Activated CD8-positive, alpha-beta memory T cell treated with anti-CD3 and anti-CD28 coated beads for 36 hours (primary cell): ENCODE results near the gene PRKCZ. TPM values are rescaled to one million over a fixed set of nuclear protein-coding genes. Genes with fewer than 3 reads are reported as not detected.
"Not testable (repeated sequence)": the region's sequence is repeated elsewhere in the genome, so short reads cannot be mapped to it uniquely, and the experiment has no call there.

Experiments used
- CTCF ChIA-PET: fragments of 350-600 bp; sonication (Branson Sonifier 250); formaldehyde crosslinking; loops from one replicate; lab custom pipeline; 2021; ENCODE audit warnings: antibody characterized with exemption; lab: Charles Lee
- POLR2A ChIA-PET: fragments of 350-600 bp; sonication (Branson Sonifier 250); formaldehyde crosslinking; loops from one replicate; lab custom pipeline; 2021; ENCODE audit warnings: antibody characterized with exemption; lab: Charles Lee
- total RNA-seq, 2 experiments: library from RNA; stranded (reverse); gene quantifications; one replicate each; pipeline ENCODE4 v1.2.3, GENCODE V29; 2021

The PRKCZ gene
- total RNA-seq, 2 experiments from 2014 or later: 12.6 to 13.2 TPM

GRCh38 chr1:2135941-2136340, 85.7 kb downstream of the PRKCZ start:
- ChIA-PET POLR2A (no interaction called here), CTCF (no interaction called here)

GRCh38 chr1:2136386-2137235, 86.4 kb downstream of the PRKCZ start:
- ChIA-PET POLR2A (no interaction called here), CTCF (no interaction called here)

- ChIA-PET CTCF (no interaction called here), POLR2A (no interaction called here)
Measured at GRCh38 chr1:2137257-2138121, 87.3 kb downstream of the PRKCZ start.

GRCh38 chr1:2139156-2139555, 88.9 kb downstream of the PRKCZ start:
- CTCF ChIA-PET: interaction anchor here (0.9 to 1.9 kb wide), 6 partner anchors 10 to 47 kb away, joined by 3 to 8 read pairs (median 5); no protein-coding TSS in a partner anchor
- POLR2A ChIA-PET: not testable (repeated sequence)

GRCh38 chr1:2141025-2141424, 90.8 kb downstream of the PRKCZ start:
- CTCF ChIA-PET: interaction anchor here (1.1 to 1.9 kb wide), 4 partner anchors 13 to 384 kb away, joined by 3 to 5 read pairs (median 3); no protein-coding TSS in a partner anchor
- POLR2A ChIA-PET: no interaction called here

- ChIA-PET CTCF (no interaction called here), POLR2A (no interaction called here)
Measured at GRCh38 chr1:2143814-2144500, 93.7 kb downstream of the PRKCZ start.

GRCh38 chr1:2144501-2145090, 94.4 kb downstream of the PRKCZ start:
- ChIA-PET POLR2A (no interaction called here), CTCF (no interaction called here)

- CTCF ChIA-PET: no interaction called here
Measured at GRCh38 chr1:2145946-2146835, 96.0 kb downstream of the PRKCZ start.

GRCh38 chr1:2146836-2147517, 96.8 kb downstream of the PRKCZ start:
- ChIA-PET POLR2A (no interaction called here), CTCF (no interaction called here)

More at GRCh38 chr1:2145946-2146835, 96.0 kb downstream of the PRKCZ start:
- POLR2A ChIA-PET: no interaction called here

GRCh38 chr1:2147869-2148268, 97.7 kb downstream of the PRKCZ start:
- CTCF ChIA-PET, POLR2A ChIA-PET: not testable (repeated sequence)

- ChIA-PET CTCF (interaction anchor here (1.0 to 2.2 kb wide), 2 partner anchors 9 to 26 kb away, joined by 5 to 8 read pairs; no protein-coding TSS in a partner anchor), POLR2A (no interaction called here)
Measured at GRCh38 chr1:2148691-2149090, 98.5 kb downstream of the PRKCZ start.

GRCh38 chr1:2150801-2151200, 100.6 kb downstream of the PRKCZ start:
- ChIA-PET CTCF (interaction anchor here (1.1 kb wide), 1 partner anchor 9 kb away, joined by 3 read pairs; no protein-coding TSS in a partner anchor), POLR2A (no interaction called here)

- ChIA-PET POLR2A (no interaction called here), CTCF (interaction anchor here (0.5 to 1.1 kb wide), 2 partner anchors 10 to 241 kb away, joined by 3 read pairs; no protein-coding TSS in a partner anchor)
Measured at GRCh38 chr1:2151252-2151651, 101.0 kb downstream of the PRKCZ start.

- ChIA-PET CTCF (interaction anchor here (1.1 kb wide), 1 partner anchor 10 kb away, joined by 3 read pairs; no protein-coding TSS in a partner anchor), POLR2A (no interaction called here)
Measured at GRCh38 chr1:2151911-2152310, 101.7 kb downstream of the PRKCZ start.

GRCh38 chr1:2152954-2153353, 102.7 kb downstream of the PRKCZ start:
- POLR2A ChIA-PET: no interaction called here
- CTCF ChIA-PET: no interaction called here

GRCh38 chr1:2154022-2154421, 103.8 kb downstream of the PRKCZ start:
- POLR2A ChIA-PET: interaction anchor here (0.6 kb wide), 1 partner anchor 17 kb away, joined by 7 read pairs; no protein-coding TSS in a partner anchor
- CTCF ChIA-PET: interaction anchor here (0.9 to 1.0 kb wide), 2 partner anchors 9 to 20 kb away, joined by 3 to 4 read pairs; no protein-coding TSS in a partner anchor

- ChIA-PET POLR2A (no interaction called here), CTCF (interaction anchor here (0.9 kb wide), 1 partner anchor 19 kb away, joined by 4 read pairs; no protein-coding TSS in a partner anchor)
Measured at GRCh38 chr1:2155147-2155598, 105.0 kb downstream of the PRKCZ start.
